ENCODE results near the gene ATM. TPM values are rescaled to one million over a fixed set of nuclear protein-coding genes. Genes with fewer than 3 reads are reported as not detected.

Gene ATM
- total RNA-seq (123 and 147 TPM in 2 replicates), polyA plus RNA-seq (33.8 and 37.5 TPM in 2 replicates), polyA minus RNA-seq (ENCODE audit: low replicate concordance) (17.2 and 19.2 TPM in 2 replicates)
- polyA plus RNA-seq (2012) = 17.5 and 21.0 TPM in 2 replicates

GRCh38 chr11:108222574-108223347 is at the start of gene ATM, which contains the start of gene NPAT:
TSS of gene ATM (plus strand) at chr11:108223067. CDS start at chr11:108227625, 4,558 bp downstream.
TSS of gene NPAT (minus strand) at chr11:108222638. CDS start at chr11:108222536, 102 bp downstream.
- Histone ChIP-seq H3K9me3 (ENCODE audit: control insufficient read depth, insufficient read depth, low read depth, low read length) (no peaks in the 10 kb centered on the region), H3K36me3 (ENCODE audit: control insufficient read depth, insufficient read depth, low read length) (no peaks in the 10 kb centered on the region), H3K9ac (ENCODE audit: insufficient read depth, low read length) (peak within 1 kb of the TSS; percentile 91), H3K4me2 (ENCODE audit: extremely low read depth, insufficient read depth, low read length) (peak within 1 kb of the TSS; percentile 79), H3K79me2 (ENCODE audit: control insufficient read depth, insufficient read depth, low read length) (peaks cover 70% of the 10 kb centered on the region), H3K4me3 (replicated peaks in 1 of 4; ENCODE audit: control extremely low read depth in 1 of 4, insufficient read depth in 1 of 4, low read depth in 3 of 4, low read length in 4 of 4) (peak within 1 kb of the TSS; percentile 83 to 99 (median 92)), H3K27me3 (ENCODE audit: control insufficient read depth, insufficient read depth, low read length) (no peaks in the 10 kb centered on the region), H4K20me1 (ENCODE audit: control insufficient read depth, extremely low read depth, insufficient read depth, low read length) (no peaks in the 10 kb centered on the region), H3K27ac (ENCODE audit: insufficient read depth, low read length) (peak within 1 kb of the TSS; percentile 96), H3K4me1 (ENCODE audit: control insufficient read depth, extremely low read depth, insufficient read depth, low read length) (peaks cover 5% of the 10 kb centered on the region), H2AFZ (ENCODE audit: low read length) (peak within 1 kb of the TSS; percentile 97)
- TF ChIP-seq EZH2 (IDR thresholded peaks at IDR 0.05; ENCODE audit: low read length, missing control alignments) = no peak
- TF ChIP-seq CTCF (conservative IDR thresholded peaks at IDR 0.05 in 1 of 2, IDR thresholded peaks at IDR 0.05 in 1 of 2; ENCODE audit: low read depth in 1 of 2, low read length in 2 of 2) = peak; percentile 70 to 88
- DNase-seq (ENCODE audit: low read depth in 2 of 2) = peak; percentile 98 to 99

- H3K4me1 ChIP-seq (ENCODE audit: control insufficient read depth, extremely low read depth, insufficient read depth, low read length) = no peaks in the 10 kb centered on the region
- no peaks in the 10 kb centered on the region for H3K9me3 ChIP-seq (ENCODE audit: control insufficient read depth, insufficient read depth, low read depth, low read length)
- H3K27me3 ChIP-seq (ENCODE audit: control insufficient read depth, insufficient read depth, low read length) = no peaks in the 10 kb centered on the region
- H3K36me3 ChIP-seq (ENCODE audit: control insufficient read depth, insufficient read depth, low read length) = peaks cover 2% of the 10 kb centered on the region
- no peak overlapping the region for H3K9ac ChIP-seq (ENCODE audit: insufficient read depth, low read length)
- no peak overlapping the region for H2AFZ ChIP-seq (ENCODE audit: low read length)
- no peaks in the 10 kb centered on the region for H3K79me2 ChIP-seq (ENCODE audit: control insufficient read depth, insufficient read depth, low read length)
- no peak for TF ChIP-seq EZH2 (IDR thresholded peaks at IDR 0.05; ENCODE audit: low read length, missing control alignments)
- no peak for TF ChIP-seq CTCF (conservative IDR thresholded peaks at IDR 0.05 in 1 of 2, IDR thresholded peaks at IDR 0.05 in 1 of 2; ENCODE audit: low read depth in 1 of 2, low read length in 2 of 2)
- H3K27ac ChIP-seq (ENCODE audit: insufficient read depth, low read length) = no peak overlapping the region
- H3K4me3 ChIP-seq (replicated peaks in 1 of 4; ENCODE audit: control extremely low read depth in 1 of 4, insufficient read depth in 1 of 4, low read depth in 3 of 4, low read length in 4 of 4) = no peak overlapping the region
- H4K20me1 ChIP-seq (ENCODE audit: control insufficient read depth, extremely low read depth, insufficient read depth, low read length) = no peaks in the 10 kb centered on the region
- no peak overlapping the region for H3K4me2 ChIP-seq (ENCODE audit: extremely low read depth, insufficient read depth, low read length)
- DNase-seq (ENCODE audit: low read depth in 2 of 2) = no peak
Observed at GRCh38 chr11:108177570-108177969, 45.3 kb upstream of the ATM start.

- Histone ChIP-seq H3K9me3 (ENCODE audit: control insufficient read depth, insufficient read depth, low read depth, low read length) (no peaks in the 10 kb centered on the region), H3K36me3 (ENCODE audit: control insufficient read depth, insufficient read depth, low read length) (peaks cover 3% of the 10 kb centered on the region), H2AFZ (ENCODE audit: low read length) (no peak overlapping the region), H3K79me2 (ENCODE audit: control insufficient read depth, insufficient read depth, low read length) (peaks cover 2% of the 10 kb centered on the region), H3K4me1 (ENCODE audit: control insufficient read depth, extremely low read depth, insufficient read depth, low read length) (no peaks in the 10 kb centered on the region), H3K27me3 (ENCODE audit: control insufficient read depth, insufficient read depth, low read length) (no peaks in the 10 kb centered on the region), H3K4me2 (ENCODE audit: extremely low read depth, insufficient read depth, low read length) (no peak overlapping the region), H4K20me1 (ENCODE audit: control insufficient read depth, extremely low read depth, insufficient read depth, low read length) (no peaks in the 10 kb centered on the region), H3K9ac (ENCODE audit: insufficient read depth, low read length) (no peak overlapping the region), H3K27ac (ENCODE audit: insufficient read depth, low read length) (no peak overlapping the region), H3K4me3 (replicated peaks in 1 of 4; ENCODE audit: control extremely low read depth in 1 of 4, insufficient read depth in 1 of 4, low read depth in 3 of 4, low read length in 4 of 4) (no peak overlapping the region)
- TF ChIP-seq CTCF (conservative IDR thresholded peaks at IDR 0.05 in 1 of 2, IDR thresholded peaks at IDR 0.05 in 1 of 2; ENCODE audit: low read depth in 1 of 2, low read length in 2 of 2) (no peak), EZH2 (IDR thresholded peaks at IDR 0.05; ENCODE audit: low read length, missing control alignments) (no peak)
- no peak for DNase-seq (ENCODE audit: low read depth in 2 of 2)
Observed at GRCh38 chr11:108193725-108194124, 29.1 kb upstream of the ATM start.
